Ascending aorta (tissue), 2 donors: Measurements from ENCODE around the gene CFAP70. TPM values are rescaled to one million over a fixed set of nuclear protein-coding genes. Genes with fewer than 3 reads are reported as not detected.
"Not testable (repeated sequence)": the region's sequence is repeated elsewhere in the genome, so short reads cannot be mapped to it uniquely, and the experiment has no call there.

Source experiments
- DNase-seq, 2 donors: peaks; one replicate each; pipeline ENCODE4 v3.0.0-alpha.2; 2019; ENCODE audit warnings: low spot score in 2 of 2
- H3K27ac ChIP-seq, 2 donors: fragments of 200-600 bp; sonication (generic); one replicate each; pipeline ENCODE4 v1.5.1; 2016 to 2017; ENCODE audit warnings: mild to moderate bottlenecking in 1 of 2
- H3K27me3 ChIP-seq: fragments of 200-600 bp; sonication (generic); one replicate; pipeline ENCODE4 v1.5.1; 2017
- H3K36me3 ChIP-seq, 2 donors: fragments of 200-600 bp; sonication (generic); one replicate each; pipeline ENCODE4 v1.5.1; 2016
- H3K4me1 ChIP-seq, 2 donors: fragments of 200-600 bp; sonication (generic); one replicate each; pipeline ENCODE4 v1.5.1; 2016 to 2017; ENCODE audit warnings: mild to moderate bottlenecking in 1 of 2
- H3K4me3 ChIP-seq, 2 donors: fragments of 200-600 bp; sonication (generic); one replicate each; pipeline ENCODE4 v1.5.1; 2016 to 2017; ENCODE audit warnings: mild to moderate bottlenecking in 1 of 2
- H3K9me3 ChIP-seq, 2 donors: fragments of 200-600 bp; sonication (generic); one replicate each; pipeline ENCODE4 v1.5.1; 2016
- intact Hi-C: fragments of 100-400 bp; cut with DNase I; formaldehyde crosslinking; loops from one replicate; pipeline ENCODE4 v1.15.1; 2023
- total RNA-seq: library from RNA; depleted of rRNA; stranded (reverse); fragments of >200 nt; gene quantifications from one replicate; pipeline ENCODE4 v1.1.0, GENCODE V29; 2016
- TF ChIP-seq, protein P1 (sequence below), 3 experiments: fragments of 200-600 bp in 2 of 3; fragments of 450-650 bp in 1 of 3; sonication (generic) in 2 of 3; IDR thresholded peaks; one replicate each; pipeline ENCODE4 v1.5.1; 2016 to 2019; ENCODE audit warnings: antibody characterized with exemption in 3 of 3, mild to moderate bottlenecking in 1 of 3, moderate library complexity in 1 of 3

The CFAP70 gene
- total RNA-seq, 1 donor from 2014 or later, result not detected

DNA sequence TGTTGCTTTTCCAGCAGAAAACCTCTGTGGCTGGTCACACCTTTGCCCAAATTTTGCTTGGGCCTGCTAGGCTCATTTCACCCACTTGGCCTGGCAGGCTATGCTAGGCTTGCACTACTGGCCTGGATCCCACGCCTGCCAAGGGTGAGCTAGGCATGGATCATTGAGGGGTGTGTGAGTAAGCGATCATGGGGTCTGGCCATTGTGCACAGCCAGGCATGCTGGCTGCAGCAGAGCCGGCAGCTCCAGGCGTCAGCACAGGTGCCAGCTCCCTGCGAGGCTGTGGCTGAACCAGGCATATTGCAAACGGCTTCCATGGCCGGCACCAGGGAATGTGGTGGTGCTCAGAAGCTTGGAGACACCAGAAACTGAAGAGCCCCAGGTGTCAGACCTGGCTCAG lies 19.2 kb downstream of the CFAP70 start:
- DNase-seq, result no peak
- H3K4me1 ChIP-seq, result no peaks in the 10 kb centered on the region
- H3K27ac ChIP-seq, result no peak overlapping the region
- intact Hi-C loops, result no loop called here
- no peaks in the 10 kb centered on the region for H3K36me3 ChIP-seq
- TF ChIP-seq, protein P1, sequence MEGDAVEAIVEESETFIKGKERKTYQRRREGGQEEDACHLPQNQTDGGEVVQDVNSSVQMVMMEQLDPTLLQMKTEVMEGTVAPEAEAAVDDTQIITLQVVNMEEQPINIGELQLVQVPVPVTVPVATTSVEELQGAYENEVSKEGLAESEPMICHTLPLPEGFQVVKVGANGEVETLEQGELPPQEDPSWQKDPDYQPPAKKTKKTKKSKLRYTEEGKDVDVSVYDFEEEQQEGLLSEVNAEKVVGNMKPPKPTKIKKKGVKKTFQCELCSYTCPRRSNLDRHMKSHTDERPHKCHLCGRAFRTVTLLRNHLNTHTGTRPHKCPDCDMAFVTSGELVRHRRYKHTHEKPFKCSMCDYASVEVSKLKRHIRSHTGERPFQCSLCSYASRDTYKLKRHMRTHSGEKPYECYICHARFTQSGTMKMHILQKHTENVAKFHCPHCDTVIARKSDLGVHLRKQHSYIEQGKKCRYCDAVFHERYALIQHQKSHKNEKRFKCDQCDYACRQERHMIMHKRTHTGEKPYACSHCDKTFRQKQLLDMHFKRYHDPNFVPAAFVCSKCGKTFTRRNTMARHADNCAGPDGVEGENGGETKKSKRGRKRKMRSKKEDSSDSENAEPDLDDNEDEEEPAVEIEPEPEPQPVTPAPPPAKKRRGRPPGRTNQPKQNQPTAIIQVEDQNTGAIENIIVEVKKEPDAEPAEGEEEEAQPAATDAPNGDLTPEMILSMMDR (IDR thresholded peaks at IDR 0.05), result no peak
- no peak overlapping the region for H3K4me3 ChIP-seq
- H3K27me3 ChIP-seq, result no peaks in the 10 kb centered on the region
- H3K9me3 ChIP-seq, result no peaks in the 10 kb centered on the region

DNA sequence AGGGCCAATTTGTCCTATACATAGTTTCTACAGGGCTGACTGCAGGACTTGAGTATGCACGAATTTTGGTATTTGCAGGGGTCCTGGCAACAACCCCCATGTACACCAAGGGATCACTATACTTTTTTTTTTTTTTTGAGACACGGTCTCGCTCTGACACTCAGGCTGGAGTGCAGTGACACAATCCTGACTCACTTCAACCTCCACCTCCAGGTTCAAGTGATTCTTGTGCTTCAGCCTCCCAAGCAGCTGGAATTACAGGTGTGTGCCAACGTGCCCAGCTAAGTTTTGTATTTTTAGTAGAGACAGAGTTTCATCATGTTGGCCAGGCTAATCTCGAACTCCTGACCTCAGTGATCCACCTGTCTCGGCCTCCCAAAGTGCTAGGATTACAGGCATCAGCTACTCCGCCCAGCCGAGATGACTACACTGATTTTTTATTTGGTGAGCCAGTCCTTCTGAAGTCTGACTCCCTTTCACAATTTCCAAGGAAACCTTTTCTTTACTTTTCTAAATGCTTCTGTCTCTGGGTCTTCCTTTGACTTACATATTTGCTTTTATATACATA lies 19.8 kb downstream of the CFAP70 start:
- H3K4me1 ChIP-seq, result no peaks in the 10 kb centered on the region
- no peak overlapping the region for H3K4me3 ChIP-seq
- no peaks in the 10 kb centered on the region for H3K9me3 ChIP-seq
- H3K36me3 ChIP-seq, result no peaks in the 10 kb centered on the region
- intact Hi-C loops, result no loop called here
- TF ChIP-seq, protein P1 (IDR thresholded peaks at IDR 0.05), result no peak
- no peaks in the 10 kb centered on the region for H3K27me3 ChIP-seq
- H3K27ac ChIP-seq, result no peak overlapping the region
- no peak for DNase-seq

DNA sequence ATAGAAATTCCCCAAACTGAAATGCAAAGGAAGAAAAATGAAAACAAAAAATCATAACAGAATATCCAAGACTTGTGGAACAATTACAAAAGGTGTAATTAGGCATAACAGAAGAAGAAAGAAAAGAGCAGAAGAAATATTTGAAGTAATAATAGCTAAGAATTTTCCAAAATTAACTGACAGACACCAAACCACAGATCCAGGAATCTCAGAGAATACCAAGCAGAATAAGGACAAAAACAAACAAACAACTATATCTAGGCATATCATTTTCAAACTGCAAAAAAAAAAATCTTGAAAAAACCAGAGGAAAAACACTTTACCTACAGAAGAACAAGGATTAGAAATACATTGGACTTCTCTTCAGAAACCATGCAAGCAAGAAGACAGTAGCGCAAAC lies 25.5 kb downstream of the CFAP70 start:
- Histone ChIP-seq H3K27ac (no peak overlapping the region), H3K27me3 (no peaks in the 10 kb centered on the region), H3K36me3 (no peaks in the 10 kb centered on the region), H3K4me3 (no peak overlapping the region), H3K9me3 (no peaks in the 10 kb centered on the region), H3K4me1 (no peaks in the 10 kb centered on the region)
- TF ChIP-seq, protein P1 (IDR thresholded peaks at IDR 0.05), result no peak
- intact Hi-C loops, result no loop called here
- no peak for DNase-seq

DNA sequence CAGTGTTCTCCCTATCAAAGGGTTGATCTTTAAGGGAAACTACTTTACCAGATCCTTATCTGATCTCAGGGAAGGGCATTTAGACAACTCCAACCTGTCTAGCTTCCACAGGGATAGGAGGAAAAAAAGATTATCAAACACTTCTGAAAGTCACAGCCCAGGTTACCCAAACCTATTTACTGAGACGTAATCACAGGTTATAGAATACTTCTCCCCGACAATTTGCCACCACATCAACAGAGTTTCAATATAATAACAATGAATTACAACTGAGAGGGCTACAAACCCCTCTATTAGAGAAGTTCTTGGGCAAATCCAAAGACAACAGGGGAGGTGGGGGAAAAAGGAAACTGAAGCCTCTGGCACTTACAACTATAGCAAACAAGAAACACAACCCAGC lies 26.3 kb downstream of the CFAP70 start:
- no peak for DNase-seq
- Histone ChIP-seq H3K9me3 (no peaks in the 10 kb centered on the region), H3K27ac (no peak overlapping the region), H3K36me3 (no peaks in the 10 kb centered on the region), H3K4me1 (no peaks in the 10 kb centered on the region), H3K27me3 (no peaks in the 10 kb centered on the region), H3K4me3 (no peak overlapping the region)
- intact Hi-C loops, result no loop called here
- TF ChIP-seq, protein P1 (IDR thresholded peaks at IDR 0.05), result no peak

DNA sequence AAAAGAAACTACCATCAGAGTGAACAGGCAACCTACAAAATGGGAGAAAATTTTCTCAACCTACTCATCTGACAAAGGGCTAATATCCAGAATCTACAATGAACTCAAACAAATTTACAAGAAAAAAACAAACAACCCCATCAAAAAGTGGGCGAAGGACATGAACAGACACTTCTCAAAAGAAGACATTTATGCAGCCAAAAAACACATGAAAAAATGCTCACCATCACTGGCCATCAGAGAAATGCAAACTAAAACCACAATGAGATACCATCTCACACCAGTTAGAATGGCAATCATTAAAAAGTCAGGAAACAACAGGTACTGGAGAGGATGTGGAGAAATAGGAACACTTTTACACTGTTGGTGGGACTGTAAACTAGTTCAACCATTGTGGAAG lies 30.1 kb downstream of the CFAP70 start:
- DNase-seq, H3K4me1 ChIP-seq, H3K36me3 ChIP-seq, H3K27ac ChIP-seq, H3K4me3 ChIP-seq, H3K9me3 ChIP-seq, H3K27me3 ChIP-seq, intact Hi-C loops: not testable (repeated sequence)

DNA sequence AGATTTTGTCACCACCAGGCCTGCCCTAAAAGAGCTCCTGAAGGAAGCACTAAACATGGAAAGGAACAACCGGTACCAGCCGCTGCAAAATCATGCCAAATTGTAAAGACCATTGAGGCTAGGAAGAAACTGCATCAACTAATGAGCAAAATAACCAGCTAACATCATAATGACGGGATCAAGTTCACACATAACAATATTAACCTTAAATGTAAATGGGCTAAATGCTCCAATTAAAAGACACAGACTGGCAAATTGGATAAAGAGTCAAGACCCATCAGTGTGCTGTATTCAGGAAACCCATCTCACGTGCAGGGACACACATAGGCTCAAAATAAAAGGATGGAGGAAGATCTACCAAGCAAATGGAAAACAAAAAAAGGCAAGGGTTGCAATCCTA lies 33.4 kb downstream of the CFAP70 start:
- intact Hi-C loops, DNase-seq, H3K4me1 ChIP-seq, H3K27me3 ChIP-seq, H3K36me3 ChIP-seq, H3K4me3 ChIP-seq, H3K9me3 ChIP-seq, H3K27ac ChIP-seq: not testable (repeated sequence)

DNA sequence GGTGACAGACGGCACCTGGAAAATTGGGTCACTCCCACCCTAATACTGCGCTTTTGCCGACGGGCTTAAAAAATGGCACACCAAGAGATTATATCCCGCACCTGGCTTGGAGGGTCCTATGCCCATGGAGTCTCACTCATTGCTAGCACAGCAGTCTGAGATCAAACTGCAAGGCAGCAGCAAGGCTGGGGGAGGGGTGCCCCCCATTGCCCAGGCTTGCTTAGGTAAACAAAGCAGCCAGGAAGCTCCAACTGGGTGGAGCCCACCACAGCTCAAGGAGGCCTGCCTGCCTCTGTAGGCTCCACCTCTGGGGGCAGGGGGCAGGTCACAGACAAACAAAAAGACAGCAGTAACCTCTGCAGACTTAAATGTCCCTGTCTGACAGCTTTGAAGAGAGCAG lies 35.1 kb downstream of the CFAP70 start:
- H3K27me3 ChIP-seq, H3K4me3 ChIP-seq, H3K9me3 ChIP-seq, H3K27ac ChIP-seq, H3K4me1 ChIP-seq, intact Hi-C loops, DNase-seq, H3K36me3 ChIP-seq: not testable (repeated sequence)
